Measurements from ENCODE around the gene CNBP. TPM values are rescaled to one million over a fixed set of nuclear protein-coding genes. Genes with fewer than 3 reads are reported as not detected.
"Not testable (repeated sequence)": the region's sequence is repeated elsewhere in the genome, so short reads cannot be mapped to it uniquely, and the experiment has no call there.

Gene CNBP
- total RNA-seq, 1 donor from 2014 or later, result 422 TPM

DNA sequence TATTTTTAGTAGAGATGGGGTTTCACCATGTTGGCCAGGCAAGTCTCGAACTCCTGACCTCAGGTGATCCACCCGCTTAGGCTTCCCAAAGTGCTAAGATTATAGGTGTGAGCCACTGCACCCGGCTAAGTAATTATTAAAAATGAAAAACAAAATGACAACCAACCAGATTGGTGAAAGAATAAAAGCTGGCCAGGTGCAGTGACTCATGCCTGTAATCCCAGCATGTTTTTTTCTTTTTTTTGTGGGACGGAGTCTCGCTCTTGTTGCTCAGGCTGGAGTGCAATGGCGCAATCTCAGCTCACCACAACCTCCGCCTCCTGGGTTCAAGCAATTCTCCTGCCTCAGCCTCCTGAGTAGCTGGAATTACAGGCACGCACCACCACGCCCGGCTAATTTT lies 47.4 kb downstream of the CNBP start:
- DNase-seq; H3K4me1 Mint-ChIP-seq; intact Hi-C loops (cut with micrococcal nuclease); H3K4me3 Mint-ChIP-seq; H3K27me3 Mint-ChIP-seq; H3K9me3 Mint-ChIP-seq; H3K27ac Mint-ChIP-seq: not testable (repeated sequence)
- peaks cover 40% of the 10 kb centered on the region for H3K36me3 Mint-ChIP-seq (ENCODE audit: low read depth)

GRCh38 chr3:129132097-129132866 lies 51.4 kb downstream of the CNBP start:
- H3K4me1 Mint-ChIP-seq, result peaks cover 4% of the 10 kb centered on the region
- intact Hi-C loops (cut with micrococcal nuclease), result no loop called here
- H3K4me3 Mint-ChIP-seq, result no peak overlapping the region
- peak overlapping the region; percentile 22 for H3K27ac Mint-ChIP-seq
- peaks cover 44% of the 10 kb centered on the region for H3K36me3 Mint-ChIP-seq (ENCODE audit: low read depth)
- H3K9me3 Mint-ChIP-seq, result no peaks in the 10 kb centered on the region
- H3K27me3 Mint-ChIP-seq, result no peaks in the 10 kb centered on the region
- no peak for DNase-seq

DNA sequence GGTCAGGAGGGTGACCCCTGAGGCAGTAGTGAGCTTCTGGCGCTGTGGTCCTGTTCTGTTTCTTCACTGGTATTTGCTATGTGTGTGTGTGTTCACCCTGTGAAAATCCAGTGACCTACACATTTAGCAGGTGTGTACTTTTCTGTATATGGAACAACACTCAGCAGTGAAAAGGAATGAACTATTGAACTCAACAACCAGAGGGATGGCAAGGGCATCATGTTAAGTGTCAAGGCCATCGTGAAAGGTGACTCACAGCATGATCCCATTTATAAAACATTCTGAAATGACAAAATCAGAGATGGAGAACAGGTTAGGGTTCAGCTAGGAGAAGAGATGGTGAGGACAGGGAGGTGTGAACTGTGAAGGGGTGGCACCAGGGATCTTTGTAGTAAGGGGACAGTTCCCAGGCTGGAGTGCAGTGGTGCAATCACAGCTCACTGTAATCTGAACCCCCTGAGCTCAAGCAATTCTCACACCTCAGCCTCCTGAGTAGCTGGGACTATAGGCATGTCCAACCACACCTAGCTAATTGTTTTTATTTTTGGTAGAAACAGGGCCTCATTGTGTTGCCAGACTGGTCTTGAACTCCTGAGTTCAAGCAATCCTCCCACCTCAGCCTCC lies 52.1 kb downstream of the CNBP start:
- DNase-seq, result no peak
- no peak overlapping the region for H3K4me3 Mint-ChIP-seq
- H3K36me3 Mint-ChIP-seq (ENCODE audit: low read depth), result peaks cover 48% of the 10 kb centered on the region
- H3K27ac Mint-ChIP-seq, result no peak overlapping the region
- peaks cover 7% of the 10 kb centered on the region for H3K4me1 Mint-ChIP-seq
- no peaks in the 10 kb centered on the region for H3K27me3 Mint-ChIP-seq
- H3K9me3 Mint-ChIP-seq, result no peaks in the 10 kb centered on the region
- intact Hi-C loops (cut with micrococcal nuclease), result no loop called here

DNA sequence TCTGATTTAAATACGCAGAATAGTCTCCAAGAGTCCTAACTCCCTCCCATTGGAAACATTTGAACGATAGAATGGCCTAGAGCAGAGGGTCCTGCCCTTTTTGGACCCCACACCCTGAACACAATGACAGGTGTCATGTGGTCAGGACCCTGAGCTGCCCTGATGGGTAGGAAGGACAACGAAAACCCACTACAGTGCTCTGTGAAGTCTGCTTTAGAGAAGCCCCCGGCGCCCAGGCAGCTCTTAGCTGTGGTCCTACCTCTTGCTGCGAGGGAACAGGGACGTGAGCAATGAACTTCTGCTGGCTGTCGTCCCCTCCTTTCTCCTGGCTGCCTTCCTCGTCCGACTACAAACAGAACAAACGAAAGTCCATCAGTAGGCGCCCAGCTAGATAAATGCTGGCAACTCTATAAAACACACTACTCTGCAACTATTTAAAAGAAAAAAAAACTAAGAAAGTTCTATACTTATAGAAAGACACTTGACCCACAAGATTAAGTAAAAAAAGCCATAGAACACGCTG lies 53.3 kb downstream of the CNBP start:
- peaks cover 9% of the 10 kb centered on the region for H3K4me1 Mint-ChIP-seq
- intact Hi-C loops (cut with micrococcal nuclease), result no loop called here
- no peak overlapping the region for H3K4me3 Mint-ChIP-seq
- no peaks in the 10 kb centered on the region for H3K27me3 Mint-ChIP-seq
- no peak overlapping the region for H3K27ac Mint-ChIP-seq
- H3K9me3 Mint-ChIP-seq, result no peaks in the 10 kb centered on the region
- peaks cover 55% of the 10 kb centered on the region for H3K36me3 Mint-ChIP-seq (ENCODE audit: low read depth)
- DNase-seq, result no peak

- intact Hi-C loops (cut with micrococcal nuclease), result no loop called here
- Mint-ChIP-seq H3K4me3 (no peak overlapping the region), H3K27ac (no peak overlapping the region), H3K27me3 (no peaks in the 10 kb centered on the region), H3K4me1 (peaks cover 9% of the 10 kb centered on the region), H3K36me3 (ENCODE audit: low read depth) (peaks cover 43% of the 10 kb centered on the region), H3K9me3 (no peaks in the 10 kb centered on the region)
- no peak for DNase-seq
These were observed 55.1 kb downstream of the CNBP start for GRCh38 chr3:129128357-129129155.

DNA sequence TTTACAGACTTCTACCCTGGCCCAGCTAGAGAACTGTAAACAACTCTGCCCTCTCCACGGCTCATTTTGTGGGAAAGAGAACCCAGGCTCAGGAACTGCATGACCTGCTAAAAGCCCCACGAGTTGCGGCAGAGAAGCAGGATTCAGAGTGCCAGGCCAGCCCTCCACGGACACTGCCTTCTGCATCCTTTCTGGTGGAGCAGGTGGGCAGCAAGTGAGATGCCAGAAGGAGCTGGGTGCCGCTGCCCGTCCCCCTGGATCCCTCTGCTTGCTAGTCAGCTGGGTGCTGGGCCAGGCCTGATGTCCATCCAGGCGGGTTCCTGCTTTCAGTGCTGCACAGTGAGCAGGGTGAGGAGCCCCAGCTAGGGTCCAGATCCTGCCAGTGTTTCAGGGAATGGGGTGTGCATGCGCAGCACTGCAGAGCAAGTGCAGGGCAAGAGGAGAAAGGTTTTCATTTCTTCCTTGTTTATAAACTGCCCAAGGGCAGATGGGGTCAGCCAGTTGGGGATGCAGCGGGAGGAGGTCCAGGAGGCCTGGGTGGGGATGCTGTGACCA lies 56.9 kb downstream of the CNBP start:
- Mint-ChIP-seq H3K27ac (peak overlapping the region; percentile 23), H3K27me3 (no peaks in the 10 kb centered on the region), H3K36me3 (ENCODE audit: low read depth) (peaks cover 31% of the 10 kb centered on the region), H3K4me1 (peaks cover 20% of the 10 kb centered on the region), H3K4me3 (no peak overlapping the region), H3K9me3 (no peaks in the 10 kb centered on the region)
- intact Hi-C loops (cut with micrococcal nuclease), result no loop called here
- DNase-seq, result no peak

DNA sequence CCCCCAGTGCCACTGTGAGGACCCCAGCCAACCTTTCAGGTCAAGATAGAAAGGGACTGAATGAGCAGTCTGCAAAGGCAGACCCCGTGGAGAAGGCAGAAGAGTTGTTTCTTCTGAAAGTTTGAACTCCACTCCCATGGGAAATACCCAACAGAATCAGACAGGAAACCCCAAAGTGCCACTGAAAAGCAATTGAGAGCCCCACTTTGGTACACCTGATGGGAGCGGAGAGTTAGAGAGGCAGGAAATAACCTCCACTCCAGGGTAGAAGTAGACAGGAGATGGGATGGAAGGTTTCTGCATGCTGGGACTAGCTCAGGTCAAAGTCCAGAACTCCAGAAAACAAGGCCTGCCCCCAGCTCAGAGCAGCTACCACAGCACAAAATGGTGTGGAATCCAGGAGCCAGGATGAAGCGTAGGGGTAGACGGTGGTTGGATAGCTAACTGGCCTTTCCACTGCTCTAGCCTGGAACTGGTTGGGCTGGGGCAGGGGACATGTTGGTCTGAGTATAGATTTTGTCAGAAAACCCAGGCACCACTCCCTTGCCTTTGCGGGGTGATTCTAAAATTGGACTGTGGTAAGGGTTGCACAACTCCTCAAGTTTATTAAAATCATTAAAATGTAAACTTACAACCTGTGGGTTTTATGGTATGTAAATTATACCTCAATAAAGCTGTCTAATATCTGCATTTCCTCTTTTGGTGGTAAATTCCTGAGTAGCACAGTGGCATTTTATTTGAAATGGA lies 60.2 kb downstream of the CNBP start:
- intact Hi-C loops (cut with micrococcal nuclease), result loop anchor here (5.0 kb wide), 5 partner anchors 56 to 506 kb away; no protein-coding TSS in a partner anchor
- peak overlapping the region; percentile 9 for H3K4me3 Mint-ChIP-seq
- H3K27ac Mint-ChIP-seq, result peak overlapping the region; percentile 75
- peak; percentile 69 for DNase-seq
- H3K9me3 Mint-ChIP-seq, result no peaks in the 10 kb centered on the region
- H3K36me3 Mint-ChIP-seq (ENCODE audit: low read depth), result peaks cover 35% of the 10 kb centered on the region
- peaks cover 32% of the 10 kb centered on the region for H3K4me1 Mint-ChIP-seq
- H3K27me3 Mint-ChIP-seq, result no peaks in the 10 kb centered on the region

DNA sequence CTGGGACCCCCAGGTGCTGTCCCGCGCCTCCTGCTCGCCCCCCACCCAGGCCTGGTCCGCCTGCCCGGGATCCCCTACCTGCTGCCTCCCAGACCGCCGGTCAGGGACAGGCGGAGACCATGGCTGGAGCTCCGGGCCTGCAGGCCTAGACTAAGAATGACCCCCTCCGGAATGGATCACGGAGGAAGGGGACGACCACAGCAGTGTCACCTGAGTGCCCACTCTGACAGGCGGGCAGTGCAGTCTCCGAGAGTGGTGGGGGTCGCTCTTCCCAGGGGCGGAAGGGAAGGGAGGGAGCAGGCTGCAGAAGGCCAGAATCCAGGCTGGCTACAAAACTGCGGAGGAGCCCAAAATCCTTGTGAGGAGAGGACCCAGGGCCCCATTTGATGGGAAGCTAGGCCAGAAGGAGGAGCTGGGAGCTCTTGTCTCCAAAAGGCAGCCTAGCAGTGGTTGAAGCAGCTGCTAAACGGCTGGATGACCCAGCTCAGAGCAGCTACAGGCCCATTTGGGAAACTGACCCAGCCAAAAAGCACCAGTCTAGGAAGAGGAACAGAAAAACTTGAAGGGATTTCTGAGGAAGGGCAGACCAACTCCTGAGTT lies 61.2 kb downstream of the CNBP start:
- H3K4me3 Mint-ChIP-seq, result peak overlapping the region; percentile 70
- peak overlapping the region; percentile 94 for H3K27ac Mint-ChIP-seq
- peaks cover 41% of the 10 kb centered on the region for H3K36me3 Mint-ChIP-seq (ENCODE audit: low read depth)
- no peaks in the 10 kb centered on the region for H3K9me3 Mint-ChIP-seq
- no peaks in the 10 kb centered on the region for H3K27me3 Mint-ChIP-seq
- intact Hi-C loops (cut with micrococcal nuclease), result loop anchor here (5.0 kb wide), 5 partner anchors 55 to 505 kb away; no protein-coding TSS in a partner anchor
- no peak for DNase-seq
- peaks cover 40% of the 10 kb centered on the region for H3K4me1 Mint-ChIP-seq

DNA sequence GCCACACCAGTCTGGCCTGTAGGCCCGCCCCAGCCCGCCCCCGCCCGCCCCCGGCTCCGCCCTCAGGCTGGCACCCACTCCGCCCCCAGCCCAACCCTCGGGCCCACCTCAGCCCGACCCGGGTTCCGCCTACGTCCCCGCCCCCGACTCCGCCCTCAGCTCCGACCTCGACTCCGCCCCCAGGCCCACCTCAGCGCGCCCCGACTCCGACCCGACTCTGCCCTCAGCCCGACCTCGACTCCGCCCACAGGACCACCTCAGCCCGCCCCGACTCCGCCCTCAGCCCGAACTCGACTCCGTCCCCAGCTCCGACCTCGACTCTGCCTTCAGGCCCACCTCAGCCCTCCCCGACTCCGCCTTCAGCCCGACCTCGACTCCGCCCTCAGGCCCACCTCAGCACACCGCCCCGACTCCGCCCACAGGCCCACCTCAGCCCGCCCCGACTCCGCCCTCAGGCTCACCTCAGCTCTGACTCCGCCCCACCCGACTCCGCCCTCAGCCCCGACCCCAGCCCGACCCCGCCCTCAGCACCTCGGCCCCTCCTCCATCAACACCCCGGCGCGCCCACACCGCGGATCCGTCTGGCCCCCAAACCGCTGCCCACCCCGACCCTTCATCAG lies 61.8 kb downstream of the CNBP start, which contains the start of gene RAB43:
TSS of gene RAB43 (minus strand) at position 13 of the 620 bp plus-strand sequence. CDS start 315 bp downstream, outside the sequence.
- no peaks in the 10 kb centered on the region for H3K9me3 Mint-ChIP-seq
- peak within 1 kb of the TSS; percentile 99 for H3K27ac Mint-ChIP-seq
- peak; percentile 96 for DNase-seq
- peaks cover 43% of the 10 kb centered on the region for H3K4me1 Mint-ChIP-seq
- H3K4me3 Mint-ChIP-seq, result peak within 1 kb of the TSS; percentile 94
- no peaks in the 10 kb centered on the region for H3K27me3 Mint-ChIP-seq
- H3K36me3 Mint-ChIP-seq (ENCODE audit: low read depth), result peaks cover 43% of the 10 kb centered on the region
- intact Hi-C loops (cut with micrococcal nuclease), result loop anchor here (2.0 to 5.0 kb wide), 8 partner anchors 55 to 505 kb away; no protein-coding TSS in a partner anchor

DNA sequence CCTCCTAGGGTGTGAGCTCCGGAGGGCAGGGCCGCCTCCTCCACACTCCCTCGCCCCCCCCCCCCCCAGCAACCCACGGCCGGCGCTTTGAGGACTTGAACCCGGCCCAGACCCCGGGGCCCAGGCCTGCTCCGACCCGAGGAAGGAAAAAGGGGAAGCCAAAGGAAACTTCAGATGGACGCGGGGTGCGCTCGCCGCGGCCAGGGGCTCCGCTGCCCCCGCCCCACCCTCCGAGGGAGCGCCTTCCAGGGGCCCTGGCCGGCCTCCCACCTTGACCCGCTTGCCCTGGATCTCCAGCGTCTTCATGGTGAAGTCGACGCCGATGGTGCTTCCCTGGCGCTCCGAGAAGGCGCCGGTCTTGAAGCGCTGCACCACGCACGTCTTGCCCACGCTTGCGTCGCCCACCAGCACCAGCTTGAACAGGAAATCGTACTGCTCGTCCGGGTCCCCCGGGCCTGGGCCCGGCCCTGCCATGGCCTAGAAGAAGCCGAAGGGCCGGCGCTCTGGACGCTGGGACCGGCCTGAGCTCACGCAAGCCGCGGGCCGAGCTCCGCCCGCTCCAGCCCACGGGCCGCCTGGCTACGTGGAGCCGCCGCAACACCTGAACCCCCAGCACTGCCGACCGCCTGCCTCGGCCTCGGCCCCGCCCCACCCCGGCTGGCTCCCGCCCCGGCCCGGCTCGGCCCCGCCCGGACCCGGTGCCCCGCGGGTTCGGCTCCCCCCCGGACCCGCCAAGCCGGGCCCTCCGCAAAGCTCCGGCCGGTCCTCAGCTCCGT lies 62.5 kb downstream of the CNBP start:
- no peaks in the 10 kb centered on the region for H3K27me3 Mint-ChIP-seq
- peaks cover 43% of the 10 kb centered on the region for H3K36me3 Mint-ChIP-seq (ENCODE audit: low read depth)
- peak overlapping the region; percentile 99 for H3K27ac Mint-ChIP-seq
- intact Hi-C loops (cut with micrococcal nuclease), result loop anchor here (2.0 to 5.0 kb wide), 8 partner anchors 54 to 504 kb away; no protein-coding TSS in a partner anchor
- no peaks in the 10 kb centered on the region for H3K9me3 Mint-ChIP-seq
- no peak for DNase-seq
- H3K4me1 Mint-ChIP-seq, result peaks cover 48% of the 10 kb centered on the region
- peak overlapping the region; percentile 94 for H3K4me3 Mint-ChIP-seq

GRCh38 chr3:129120254-129121004 lies 63.3 kb downstream of the CNBP start:
- H3K4me1 Mint-ChIP-seq, result peaks cover 51% of the 10 kb centered on the region
- no peaks in the 10 kb centered on the region for H3K27me3 Mint-ChIP-seq
- no peaks in the 10 kb centered on the region for H3K9me3 Mint-ChIP-seq
- H3K27ac Mint-ChIP-seq, result peak overlapping the region; percentile 99
- DNase-seq, result peak; percentile 98
- intact Hi-C loops (cut with micrococcal nuclease), result loop anchor here (1.0 to 5.0 kb wide), 13 partner anchors 8 to 503 kb away; partner anchors contain the start of genes COPG1, ISY1 and RPN1
- peak overlapping the region; percentile 94 for H3K4me3 Mint-ChIP-seq
- H3K36me3 Mint-ChIP-seq (ENCODE audit: low read depth), result peaks cover 40% of the 10 kb centered on the region
